ENCODE results near the gene GATD1.

DNA sequence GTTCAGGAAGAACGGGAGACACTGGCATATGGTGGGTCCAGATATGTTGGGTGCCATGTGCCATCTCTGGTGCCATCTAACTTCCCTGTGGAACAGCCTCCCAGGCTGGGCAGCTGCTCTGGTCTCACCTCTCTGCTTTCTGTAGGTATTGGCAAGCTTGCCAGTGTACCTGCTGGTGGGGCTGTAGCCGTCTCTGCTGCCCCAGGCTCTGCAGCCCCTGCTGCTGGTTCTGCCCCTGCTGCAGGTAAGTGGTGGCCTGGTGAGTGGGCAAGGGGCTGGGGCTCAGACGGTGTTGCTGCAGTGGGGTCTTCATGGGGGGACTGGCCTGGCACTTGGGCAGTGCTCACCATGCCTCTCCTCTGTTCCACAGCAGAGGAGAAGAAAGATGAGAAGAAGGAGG lies 35.1 kb upstream of the GATD1 start:
- TF ChIP-seq, protein P1, sequence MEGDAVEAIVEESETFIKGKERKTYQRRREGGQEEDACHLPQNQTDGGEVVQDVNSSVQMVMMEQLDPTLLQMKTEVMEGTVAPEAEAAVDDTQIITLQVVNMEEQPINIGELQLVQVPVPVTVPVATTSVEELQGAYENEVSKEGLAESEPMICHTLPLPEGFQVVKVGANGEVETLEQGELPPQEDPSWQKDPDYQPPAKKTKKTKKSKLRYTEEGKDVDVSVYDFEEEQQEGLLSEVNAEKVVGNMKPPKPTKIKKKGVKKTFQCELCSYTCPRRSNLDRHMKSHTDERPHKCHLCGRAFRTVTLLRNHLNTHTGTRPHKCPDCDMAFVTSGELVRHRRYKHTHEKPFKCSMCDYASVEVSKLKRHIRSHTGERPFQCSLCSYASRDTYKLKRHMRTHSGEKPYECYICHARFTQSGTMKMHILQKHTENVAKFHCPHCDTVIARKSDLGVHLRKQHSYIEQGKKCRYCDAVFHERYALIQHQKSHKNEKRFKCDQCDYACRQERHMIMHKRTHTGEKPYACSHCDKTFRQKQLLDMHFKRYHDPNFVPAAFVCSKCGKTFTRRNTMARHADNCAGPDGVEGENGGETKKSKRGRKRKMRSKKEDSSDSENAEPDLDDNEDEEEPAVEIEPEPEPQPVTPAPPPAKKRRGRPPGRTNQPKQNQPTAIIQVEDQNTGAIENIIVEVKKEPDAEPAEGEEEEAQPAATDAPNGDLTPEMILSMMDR (IDR thresholded peaks at IDR 0.05 in 4 of 5, conservative IDR thresholded peaks at IDR 0.05 in 1 of 5) = no peak
- TF ChIP-seq POLR2A (IDR thresholded peaks at IDR 0.05) = no peak
